NCI-H82 (cell line): ENCODE results near the gene SENP2.

Experiments used
- DNase-seq: peaks from one replicate; lab custom pipeline; 2025; lab: John Stamatoyannopoulos, UW

Gene SENP2

GRCh38 chr3:185680231-185680630, 94.1 kb downstream of the SENP2 start:
- DNase-seq = no peak
